GM19099 (cell line): Measurements from ENCODE around the gene FOXP1.

ENCODE experiments used
- POLR2A ChIP-seq: IDR thresholded peaks from 3 replicates; pipeline ENCODE4 v1.6.1; 2011; ENCODE audit warnings: low read depth; ENCODE audit not compliant: insufficient read length; ENCODE audit errors: extremely low read depth

FOXP1 gene

DNA sequence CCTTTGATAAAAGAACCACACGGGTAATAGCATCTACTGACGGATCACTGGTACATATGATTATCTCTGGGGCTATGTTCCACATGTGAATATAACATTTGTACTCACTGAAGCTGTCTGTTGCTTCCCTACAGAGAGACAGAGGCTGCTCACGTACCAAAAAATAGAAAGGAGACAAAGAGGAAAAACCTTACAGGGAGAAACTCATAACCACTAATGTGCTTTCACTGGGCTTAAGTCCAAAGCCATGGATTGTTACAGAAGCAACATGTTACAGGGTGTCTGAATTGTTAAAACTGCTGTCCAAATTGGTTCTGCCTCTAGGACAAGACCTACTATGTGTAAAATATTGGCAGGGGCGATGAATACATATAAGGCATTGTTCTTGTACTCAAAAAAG is 311.9 kb downstream of the FOXP1 start:
- TF ChIP-seq POLR2A = no peak

DNA sequence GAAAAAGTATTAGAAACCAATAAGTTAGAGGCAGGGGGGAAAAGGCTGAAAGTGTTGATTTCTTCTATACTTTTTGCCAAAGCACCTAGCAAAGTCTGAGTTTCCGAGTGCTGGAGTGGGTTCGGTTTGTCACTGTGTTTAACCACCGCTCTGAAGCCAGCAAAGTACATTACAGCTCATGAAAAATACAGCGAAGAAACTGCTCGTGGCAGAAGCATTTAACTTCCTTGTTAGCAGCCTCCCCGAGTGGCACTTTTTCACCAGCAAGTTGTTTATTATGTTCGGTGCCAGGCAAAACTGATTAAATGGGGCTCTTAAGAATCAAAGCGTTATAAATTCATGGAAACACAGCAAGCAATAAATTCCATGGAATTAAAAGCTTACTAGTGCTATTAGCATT is 313.6 kb downstream of the FOXP1 start:
- no peak for TF ChIP-seq POLR2A

DNA sequence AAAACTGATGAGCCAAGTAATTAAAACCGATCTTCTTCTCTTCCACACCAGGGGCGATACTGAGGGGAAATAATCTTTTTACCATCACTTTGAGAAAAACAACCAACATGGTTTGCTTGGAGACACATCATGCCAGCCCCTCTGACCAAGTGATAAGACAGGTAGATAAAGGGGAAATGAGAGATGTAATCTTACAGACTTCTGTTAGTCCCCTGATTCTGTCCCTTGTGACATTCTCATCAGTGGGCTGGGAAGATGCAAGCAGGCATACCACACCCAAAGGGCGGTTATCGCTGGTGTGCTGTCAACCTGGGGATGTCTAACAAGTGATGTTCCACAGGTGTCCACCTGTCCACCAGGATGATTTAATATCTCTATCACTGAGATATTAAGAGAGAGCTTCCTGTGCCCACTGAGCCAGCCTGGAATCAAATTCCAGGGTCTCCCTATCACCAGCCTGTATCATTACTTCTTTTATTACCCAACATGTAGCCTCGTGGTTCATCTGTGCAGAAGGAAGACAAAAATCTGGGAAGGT is 315.0 kb downstream of the FOXP1 start:
- TF ChIP-seq POLR2A = no peak

DNA sequence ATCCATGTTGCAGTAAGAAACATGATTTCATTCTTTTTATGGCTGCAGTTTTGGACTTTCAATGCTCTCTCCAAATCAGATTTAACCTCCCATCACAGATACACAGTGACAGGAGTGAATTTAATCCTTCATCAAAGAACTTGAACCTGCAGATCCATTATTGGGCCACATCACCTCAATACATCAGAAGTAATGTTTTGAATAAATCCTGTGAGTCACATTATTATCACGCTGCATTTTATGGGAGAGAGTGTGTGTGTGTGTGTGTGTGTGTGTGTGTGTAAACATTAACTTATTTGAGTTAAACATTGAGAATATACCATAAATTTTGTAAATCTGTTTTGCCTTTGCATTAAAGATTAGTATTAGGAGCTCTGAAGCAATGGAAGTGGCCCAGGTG is 316.7 kb downstream of the FOXP1 start:
- no peak for TF ChIP-seq POLR2A

DNA sequence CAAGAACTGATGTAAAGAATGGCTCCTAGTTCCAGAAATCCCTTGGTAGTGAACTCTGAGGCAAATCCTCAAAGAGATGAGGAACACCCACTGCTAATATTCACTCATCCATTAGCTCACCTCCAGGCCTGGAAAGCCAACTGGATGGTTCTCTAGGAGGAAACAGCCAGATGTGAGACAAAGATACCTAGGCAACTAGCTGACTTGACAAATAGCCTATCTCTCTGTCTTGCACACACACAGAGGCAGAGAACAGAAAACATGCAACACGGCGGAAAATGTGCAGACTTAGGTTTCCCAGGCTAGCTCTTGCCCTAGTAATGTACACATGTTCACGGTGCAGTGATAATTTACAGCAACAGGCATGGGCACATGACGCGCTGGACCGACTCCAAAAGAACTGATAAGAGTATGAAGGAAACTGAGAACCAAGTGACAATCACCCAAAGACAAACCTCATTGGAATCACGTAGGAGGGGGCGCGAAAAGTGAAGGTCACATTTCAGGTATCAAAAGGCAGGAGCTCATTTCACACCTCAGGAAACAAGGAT is 318.1 kb downstream of the FOXP1 start:
- TF ChIP-seq POLR2A = no peak

DNA sequence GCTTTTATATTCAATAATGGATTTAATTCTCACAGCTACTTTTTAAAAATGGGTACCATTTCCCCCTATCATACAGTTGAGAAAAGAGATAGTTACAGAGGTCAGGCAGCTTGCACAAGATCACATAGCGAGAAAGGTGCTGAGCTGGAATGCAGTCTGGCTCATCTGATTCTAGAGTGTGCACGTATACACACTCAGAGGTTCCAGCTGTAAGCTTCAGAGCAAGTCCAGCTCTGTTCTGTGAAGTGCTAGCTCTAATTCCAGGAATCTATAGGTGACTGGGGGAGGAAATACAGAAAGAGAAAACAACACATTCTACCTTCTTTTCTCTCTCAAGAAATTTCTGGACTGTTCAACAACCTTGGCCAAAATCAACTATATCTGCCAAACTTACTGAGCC is 318.7 kb downstream of the FOXP1 start:
- no peak for TF ChIP-seq POLR2A

DNA sequence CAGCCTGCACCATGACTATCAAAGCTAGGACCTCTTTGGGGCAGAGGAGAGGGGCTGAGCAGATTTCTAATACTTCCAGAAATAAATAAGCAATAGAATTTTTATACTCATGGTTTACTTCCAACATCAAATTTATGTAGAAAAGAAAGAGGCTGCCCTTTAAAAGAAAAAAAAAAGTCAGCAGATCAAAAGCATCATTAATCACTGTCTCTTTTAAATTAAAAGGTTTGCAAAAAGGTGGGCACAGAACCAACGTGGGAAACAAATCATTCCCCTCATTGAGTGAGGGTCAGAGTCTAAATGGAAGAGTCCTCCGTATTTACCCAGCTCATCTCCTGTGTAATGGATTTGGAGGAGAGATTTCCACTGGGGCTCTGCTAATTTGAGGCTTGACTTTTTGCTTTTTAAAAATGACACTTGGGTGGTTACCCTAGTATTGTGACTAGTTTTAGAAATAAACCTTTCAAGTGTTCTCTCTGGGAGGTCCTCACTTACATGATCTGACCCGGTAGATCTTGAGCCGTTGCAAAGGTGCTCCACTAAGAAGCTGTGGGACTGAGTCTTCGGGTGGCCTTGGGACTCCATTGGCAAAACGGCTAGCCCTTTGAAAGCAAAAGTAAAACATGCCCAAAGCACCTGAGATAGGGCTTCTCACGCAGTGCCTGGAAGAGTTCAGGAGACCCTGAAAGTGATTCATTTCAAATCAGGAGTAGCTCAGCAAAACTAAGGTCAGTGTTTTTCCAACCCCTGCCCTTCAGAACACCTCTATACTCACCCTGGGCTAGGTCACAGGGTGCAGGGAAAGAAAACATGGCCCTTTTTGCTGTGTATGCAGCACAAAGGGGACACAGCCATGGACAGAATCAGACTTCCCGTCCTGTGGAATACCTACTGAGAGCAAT is 320.9 kb downstream of the FOXP1 start:
- no peak for TF ChIP-seq POLR2A

DNA sequence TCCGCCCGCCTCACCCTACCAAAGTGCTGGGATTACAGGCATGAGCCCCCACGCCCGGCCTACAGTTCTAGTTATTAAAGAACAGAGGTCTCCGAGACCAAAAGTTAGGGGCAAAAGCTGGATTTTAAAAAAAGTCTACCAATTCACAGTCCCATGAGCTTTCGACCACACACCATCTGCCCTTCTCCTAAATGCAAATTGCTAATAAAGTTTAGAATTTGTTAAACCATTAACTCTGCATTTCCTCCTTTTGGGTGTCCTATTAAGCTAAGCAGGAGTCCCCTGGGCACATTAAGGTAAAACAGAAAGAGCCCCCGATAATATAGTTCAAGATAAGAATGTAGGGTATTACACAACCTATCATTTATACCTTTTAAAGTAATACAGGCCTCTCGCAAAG is 322.7 kb downstream of the FOXP1 start:
- no peak for TF ChIP-seq POLR2A

DNA sequence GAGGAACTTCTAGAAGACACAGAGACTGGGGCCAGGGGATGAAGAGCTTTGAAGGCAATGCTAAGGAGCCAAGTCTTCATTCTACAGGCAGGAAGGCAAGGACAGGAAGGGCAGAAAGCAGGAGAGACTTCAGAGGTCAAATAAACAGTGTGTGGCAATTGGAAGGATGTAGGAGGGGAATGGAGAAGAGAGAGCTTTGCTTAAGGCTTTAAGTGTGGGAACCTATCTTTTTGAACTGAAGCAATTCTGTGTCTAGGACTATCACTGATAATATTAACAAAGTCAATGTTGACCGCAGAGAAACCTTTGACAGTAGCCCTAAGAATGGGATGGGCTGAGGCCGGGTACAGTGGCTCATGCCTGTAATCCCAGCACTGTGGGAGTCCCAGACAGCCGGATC is 325.0 kb downstream of the FOXP1 start:
- TF ChIP-seq POLR2A = no peak

DNA sequence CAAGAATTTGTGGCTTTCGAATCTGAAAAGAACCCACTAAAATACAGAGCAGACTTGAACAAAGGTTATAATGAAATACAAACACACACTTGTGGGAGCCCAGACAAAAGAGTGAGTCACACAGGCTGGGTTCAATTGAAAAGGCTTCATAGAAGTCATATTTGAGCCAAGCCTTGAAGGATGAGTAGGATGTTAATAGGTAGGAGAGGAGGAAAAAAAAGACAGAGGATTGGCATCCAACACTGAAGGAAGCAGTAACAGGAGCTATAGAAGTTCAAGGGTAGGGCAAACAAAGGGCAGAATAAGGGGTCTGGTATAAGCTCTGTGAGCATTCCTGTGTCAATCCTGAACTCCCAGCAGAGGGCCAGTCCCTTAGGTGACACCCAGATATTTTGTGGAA is 325.4 kb downstream of the FOXP1 start:
- no peak for TF ChIP-seq POLR2A

DNA sequence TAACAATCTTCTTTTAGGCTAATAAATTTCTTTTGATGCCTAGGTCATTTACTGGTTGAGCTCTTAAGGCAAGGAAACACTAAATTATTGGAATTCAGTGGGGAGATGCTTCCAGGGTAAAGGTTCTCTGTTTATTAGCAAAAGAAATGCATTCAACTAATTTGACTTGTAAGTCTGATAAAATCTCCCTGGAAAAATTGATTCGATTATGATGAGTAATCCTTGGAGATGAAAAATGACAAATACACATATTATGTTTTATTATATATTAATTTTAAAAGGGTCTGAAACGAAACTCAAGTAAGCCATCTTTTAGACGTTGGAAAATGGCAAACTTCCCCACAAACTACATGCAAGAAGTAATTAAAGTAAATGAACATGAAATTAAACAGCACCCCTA is 328.0 kb downstream of the FOXP1 start:
- no peak for TF ChIP-seq POLR2A

DNA sequence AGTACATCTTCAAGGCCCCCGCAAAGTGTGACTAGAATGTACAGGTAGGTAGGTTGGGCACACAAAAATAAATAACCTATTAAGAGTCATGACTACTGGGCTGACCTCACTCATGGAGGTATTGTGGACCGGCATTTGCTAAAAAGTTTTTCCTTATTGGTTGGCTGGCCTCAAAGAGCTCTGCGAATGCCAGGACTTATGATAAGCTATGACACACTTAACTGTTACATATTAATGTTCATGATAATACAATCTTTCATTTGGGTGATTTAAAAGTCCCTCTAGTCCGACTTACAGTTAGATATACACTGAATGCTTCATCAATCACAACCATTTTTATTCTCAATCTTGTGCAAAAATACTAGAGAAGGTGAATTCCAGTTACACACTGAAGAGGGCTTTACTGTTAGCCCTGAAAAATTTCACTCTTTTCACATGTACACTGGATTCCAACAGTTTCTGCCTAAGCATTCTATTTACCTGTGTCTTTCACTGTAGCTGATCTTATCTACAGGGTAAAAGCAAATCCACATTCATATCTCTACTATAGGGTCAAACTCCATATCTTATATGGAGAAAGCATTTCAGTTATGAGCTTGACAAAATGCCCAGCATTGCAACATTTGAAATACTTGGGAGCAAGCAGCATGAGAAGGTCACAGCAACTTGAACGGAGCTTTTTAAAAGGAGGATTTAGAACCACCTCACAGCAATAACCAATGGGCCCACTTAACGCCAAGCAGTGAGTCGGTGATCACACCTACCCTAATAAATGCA is 329.1 kb downstream of the FOXP1 start:
- TF ChIP-seq POLR2A = no peak

DNA sequence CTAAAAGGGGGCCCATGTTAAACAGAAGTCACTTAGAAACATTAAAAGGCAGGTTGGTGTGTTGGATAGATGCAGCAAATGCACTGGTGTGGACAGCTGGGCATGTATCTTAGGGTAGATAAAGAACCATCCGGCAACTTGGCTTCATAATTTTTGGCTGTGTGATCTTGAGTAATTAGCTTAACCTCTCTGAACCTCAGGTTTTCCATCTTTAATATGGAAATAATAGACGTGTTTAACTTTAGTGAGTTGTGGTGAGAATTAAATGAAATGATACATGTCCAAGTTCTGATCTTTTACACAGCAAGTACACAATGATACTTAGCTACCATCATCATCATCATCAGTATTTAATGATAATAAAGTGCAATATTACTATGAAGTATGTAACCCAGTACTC is 330.4 kb downstream of the FOXP1 start:
- no peak for TF ChIP-seq POLR2A

DNA sequence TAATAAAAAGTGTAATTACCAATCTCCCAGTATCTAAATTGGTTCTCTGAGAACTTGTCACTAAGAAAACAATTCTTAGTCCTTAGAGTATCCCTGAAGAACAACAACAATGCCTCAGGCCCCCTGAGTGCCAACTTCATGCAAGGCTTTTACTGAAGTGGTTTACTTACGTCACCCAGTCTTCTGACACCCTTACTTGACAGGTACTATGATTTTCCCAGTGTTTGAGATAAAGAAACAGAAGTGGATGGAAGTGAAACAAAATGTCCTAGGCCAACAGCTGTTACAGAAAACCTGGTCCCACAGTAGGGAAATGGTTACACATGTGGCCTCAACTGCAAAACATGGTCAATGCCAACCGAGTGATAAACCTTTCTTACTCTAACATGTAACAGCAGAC is 331.1 kb downstream of the FOXP1 start:
- no peak for TF ChIP-seq POLR2A

DNA sequence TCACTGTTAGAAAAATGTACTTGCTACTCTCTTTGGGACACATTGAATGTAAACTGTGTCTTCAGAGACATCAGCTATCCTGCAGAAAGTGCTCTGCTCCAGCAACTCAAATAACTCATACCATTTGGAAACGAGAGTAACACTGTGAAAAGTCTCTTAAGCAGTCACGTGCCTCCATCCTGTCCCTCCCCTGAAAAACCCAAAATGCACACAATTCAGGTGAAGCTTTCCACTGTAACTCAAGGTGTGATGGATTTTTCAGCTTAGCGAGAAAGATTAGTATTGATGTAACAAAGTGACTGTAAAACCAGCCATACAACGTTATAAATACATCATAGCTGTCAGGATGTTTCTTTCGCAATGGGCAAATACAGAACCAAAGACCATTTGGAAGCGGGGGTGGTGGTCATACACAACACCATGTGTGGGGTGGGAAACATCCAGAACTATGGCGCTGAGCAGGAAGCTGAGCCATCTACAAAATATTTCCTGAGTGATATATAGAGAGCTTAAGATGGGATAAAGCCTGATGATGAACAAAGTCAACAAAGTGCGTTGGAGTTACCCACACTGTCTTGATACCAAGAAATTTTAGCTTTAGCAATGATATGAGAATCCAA is 332.3 kb downstream of the FOXP1 start:
- TF ChIP-seq POLR2A = no peak

DNA sequence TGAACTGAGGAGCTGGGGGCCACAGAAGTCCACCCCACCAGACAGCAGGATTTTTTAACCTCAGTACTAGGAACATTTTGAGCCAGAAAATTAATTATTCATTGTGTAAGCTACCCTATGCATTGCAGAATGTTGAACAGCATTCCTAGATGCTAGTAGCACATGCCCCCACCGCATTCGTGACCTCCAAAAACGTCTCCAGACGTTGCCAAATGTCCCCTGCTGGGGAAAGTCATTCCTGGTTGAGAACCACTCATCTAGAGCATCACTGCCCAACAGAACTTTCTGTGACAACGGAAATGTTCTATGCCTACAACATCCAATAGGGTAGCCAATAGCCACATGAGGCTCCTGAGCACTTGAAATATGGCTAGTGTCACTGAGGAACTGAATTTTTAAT is 333.5 kb downstream of the FOXP1 start:
- TF ChIP-seq POLR2A = no peak

DNA sequence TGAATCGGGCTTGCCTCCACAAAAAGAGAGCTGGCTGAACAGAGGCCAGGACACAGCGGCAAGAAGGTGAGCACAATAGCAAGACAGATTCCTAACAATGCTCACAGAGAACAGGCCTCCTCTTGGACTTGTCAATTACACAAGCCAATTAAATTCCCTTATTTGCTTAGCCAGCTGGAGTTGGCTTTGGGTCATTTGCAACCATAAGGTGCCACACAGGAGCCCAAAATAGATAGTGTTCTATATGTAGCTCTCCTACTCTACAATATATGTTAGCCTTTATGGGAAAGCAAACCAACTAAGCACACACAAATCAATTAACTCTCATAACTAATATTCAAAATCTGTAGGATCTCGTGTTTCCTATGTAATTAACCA is 335.6 kb downstream of the FOXP1 start:
- TF ChIP-seq POLR2A = no peak
